ENCODE measurements around the gene COL15A1.

- TF ChIP-seq CTCF (IDR thresholded peaks at IDR 0.05; ENCODE audit: low read depth, low read length) (no peak), POLR2A (IDR thresholded peaks at IDR 0.05; ENCODE audit: extremely low read depth, insufficient read length) (no peak), MAX (IDR thresholded peaks at IDR 0.05; ENCODE audit: low read depth, low read length) (no peak), MYC (IDR thresholded peaks at IDR 0.05; ENCODE audit: low read depth, low read length) (no peak)
Observed at GRCh38 chr9:98899408-98900056, 44.2 kb upstream of the COL15A1 start.
